B cell (primary cell): ENCODE results near the gene RNF215. TPM values are rescaled to one million over a fixed set of nuclear protein-coding genes. Genes with fewer than 3 reads are reported as not detected.

Source experiments
- ATAC-seq: fragments of 200-7000 bp; cut with Tn5 transposase; one replicate; pipeline ENCODE4 v1.10.0; 2021; ENCODE audit warnings: low read depth, mild to moderate bottlenecking, moderate number of reproducible peaks, moderate library complexity
- CTCF ChIA-PET: fragments of 350-600 bp; sonication (Branson Sonifier 250); formaldehyde crosslinking; loops from one replicate; lab custom pipeline; 2021; ENCODE audit warnings: antibody characterized with exemption, inconsistent platforms; lab: Charles Lee
- POLR2A ChIA-PET: fragments of 350-600 bp; sonication (Branson Sonifier 250); formaldehyde crosslinking; loops from one replicate; lab custom pipeline; 2021; ENCODE audit warnings: antibody characterized with exemption; lab: Charles Lee
- DNase-seq: peaks from one replicate; pipeline ENCODE4 v3.0.0; 2013
- H2AFZ ChIP-seq: 2 replicates; pipeline ENCODE4 v1.6.1; 2012; ENCODE audit warnings: mild to moderate bottlenecking, low read depth, low read length; ENCODE audit not compliant: insufficient read depth, poor library complexity, severe bottlenecking
- H3K27ac ChIP-seq, 2 donors: 1 replicate in 1 of 2; 2 replicates in 1 of 2; pipeline ENCODE4 v1.5.1; 2012 to 2013; ENCODE audit warnings: low read length in 2 of 2, mild to moderate bottlenecking in 2 of 2, moderate library complexity in 1 of 2
- H3K27me3 ChIP-seq, 4 experiments: fragments of 200-600 bp in 1 of 4; sonication (generic) in 1 of 4; replicated peaks in 1 of 4; 1 replicate in 2 of 4; 2 replicates in 2 of 4; pipeline versions ENCODE4 v1.6.1 to v1.7.0; 2013 to 2016; ENCODE audit warnings: low read length in 3 of 4, mild to moderate bottlenecking in 2 of 4, mixed read lengths in 1 of 4, moderate library complexity in 1 of 4; ENCODE audit not compliant: insufficient read depth in 4 of 4, control insufficient read depth in 3 of 4; ENCODE audit errors: control extremely low read depth in 1 of 4
- H3K36me3 ChIP-seq, 2 experiments: replicated peaks in 1 of 2; 1 replicate in 1 of 2; 2 replicates in 1 of 2; pipeline versions ENCODE4 v1.6.1 to v1.7.1; 2013; ENCODE audit warnings: low read length in 1 of 2; ENCODE audit not compliant: insufficient read depth in 2 of 2, control insufficient read depth in 1 of 2; ENCODE audit errors: control extremely low read depth in 1 of 2, extremely low read depth in 1 of 2
- H3K4me1 ChIP-seq, 2 donors: fragments of 200-600 bp in 1 of 2; sonication (generic) in 1 of 2; 1 replicate in 1 of 2; 2 replicates in 1 of 2; pipeline versions ENCODE4 v1.5.1 to v1.6.1; 2013 to 2017; ENCODE audit warnings: low read length in 2 of 2; ENCODE audit not compliant: control insufficient read depth in 2 of 2, insufficient read depth in 2 of 2
- H3K4me2 ChIP-seq: replicated peaks from 2 replicates; pipeline ENCODE3; 2012; ENCODE audit warnings: mild to moderate bottlenecking, low read depth, low read length; ENCODE audit not compliant: poor library complexity, severe bottlenecking
- H3K4me3 ChIP-seq, 5 experiments: fragments of 200-600 bp in 1 of 5; sonication (generic) in 1 of 5; 1 replicate in 3 of 5; 2 replicates in 2 of 5; pipeline versions ENCODE4 v1.5.1 to v1.7.0; 2011 to 2016; ENCODE audit warnings: low read length in 4 of 5, mild to moderate bottlenecking in 4 of 5, low read depth in 2 of 5, control low read depth in 1 of 5, moderate library complexity in 1 of 5; ENCODE audit not compliant: insufficient read depth in 1 of 5; ENCODE audit errors: control extremely low read depth in 1 of 5, extremely low read depth in 1 of 5
- H3K79me2 ChIP-seq: fragments of 200-600 bp; sonication (generic); one replicate; pipeline ENCODE4 v1.6.0; 2016; ENCODE audit warnings: low read length; ENCODE audit not compliant: control insufficient read depth, insufficient read depth
- H3K9ac ChIP-seq: fragments of 200-600 bp; sonication (generic); 2 replicates; pipeline ENCODE4 v1.6.1; 2017; ENCODE audit warnings: mild to moderate bottlenecking, low read length, moderate library complexity
- H3K9me3 ChIP-seq, 3 donors: one replicate each; pipeline versions ENCODE4 v1.6.1 to v1.7.1; 2013; ENCODE audit warnings: low read length in 2 of 3; ENCODE audit not compliant: control insufficient read depth in 2 of 3, insufficient read depth in 1 of 3; ENCODE audit errors: control extremely low read depth in 1 of 3
- H4K20me1 ChIP-seq: 2 replicates; pipeline ENCODE4 v1.6.0; 2012; ENCODE audit warnings: mild to moderate bottlenecking, low read length; ENCODE audit not compliant: insufficient read depth, control insufficient read depth, poor library complexity, severe bottlenecking
- H3K27ac Mint-ChIP-seq: one replicate; pipeline ENCODE4 v1.8.0; 2021; ENCODE audit warnings: mixed read lengths
- H3K27me3 Mint-ChIP-seq: one replicate; pipeline ENCODE4 v1.8.0; 2021; ENCODE audit warnings: mixed read lengths
- H3K4me1 Mint-ChIP-seq: one replicate; pipeline ENCODE4 v1.8.0; 2021; ENCODE audit warnings: mixed read lengths
- H3K4me3 Mint-ChIP-seq: one replicate; pipeline ENCODE4 v1.8.0; 2021; ENCODE audit warnings: mixed read lengths
- H3K9me3 Mint-ChIP-seq: one replicate; pipeline ENCODE4 v1.8.0; 2022; ENCODE audit warnings: mixed read lengths; ENCODE audit not compliant: insufficient read depth
- CTCF ChIP-seq: fragments of 200-600 bp; IDR thresholded peaks from one replicate; pipeline ENCODE4 v1.8.0; 2022; ENCODE audit warnings: antibody characterized with exemption, mild to moderate bottlenecking
- EZH2 ChIP-seq: IDR thresholded peaks from 2 replicates; pipeline ENCODE4 v1.6.1; 2012; ENCODE audit warnings: borderline replicate concordance, low read depth, mild to moderate bottlenecking, moderate library complexity, low read length; ENCODE audit not compliant: insufficient read depth, poor library complexity, severe bottlenecking
- WGBS: methylation state at CpG from one replicate; pipeline ENCODE4 v1.1.5; 2013; ENCODE audit warnings: missing lambda C conversion rate; ENCODE audit not compliant: insufficient coverage; 5-methylcytosine and 5-hydroxymethylcytosine counted together
- intact Hi-C: fragments of 100-400 bp; cut with micrococcal nuclease; formaldehyde crosslinking; loops from one replicate; pipeline ENCODE4 v1.10.0; 2022
- polyA plus RNA-seq: library from polyadenylated mRNA; depleted of rRNA; stranded (reverse); fragments of >200 nt; gene quantifications from 2 replicates; pipeline ENCODE4 v1.2.3, GENCODE V29; 2012
- total RNA-seq, 2 donors: library from RNA; stranded (reverse); fragments of 120-200 nt in 1 of 2; gene quantifications; 1 replicate in 1 of 2; 2 replicates in 1 of 2; pipeline versions ENCODE4 v1.2.3 to v1.2.4, GENCODE V29; 2013 to 2022

RNF215 gene
- total and polyA plus RNA-seq, 2 donors (not counting 1 experiment from before 2014, with no cell fraction given) = 8.8 to 18.6 TPM

GRCh38 chr22:30424534-30425326 lies 37.5 kb upstream of the RNF215 start:
- Histone ChIP-seq H4K20me1 (no peaks in the 10 kb centered on the region), H3K27me3 (no peaks in the 10 kb centered on the region), H3K36me3 (peaks cover 0 to 2% of the 10 kb centered on the region in 2 experiments), H3K9me3 (peaks cover 0 to 8% (median 0%) of the 10 kb centered on the region in 3 donors), H3K4me2 (peak overlapping the region; percentile 91), H2AFZ (peak overlapping the region; percentile 96), H3K4me1 (peaks cover 22 to 40% of the 10 kb centered on the region in 2 donors), H3K27ac (peak overlapping the region; percentile 78 to 89), H3K79me2 (peaks cover 11% of the 10 kb centered on the region), H3K4me3 (peak overlapping the region; percentile 54 to 84 (median 81)), H3K9ac (peak overlapping the region; percentile 93)
- TF ChIP-seq CTCF = no peak
- no peak for TF ChIP-seq EZH2
- H3K4me3 Mint-ChIP-seq = peak overlapping the region; percentile 99
- no peaks in the 10 kb centered on the region for H3K27me3 Mint-ChIP-seq
- ATAC-seq (no peak), DNase-seq (no peak)
- 50% methylated on average over 13 of the region's 20 CpGs for WGBS
- no peaks in the 10 kb centered on the region for H3K9me3 Mint-ChIP-seq
- peak overlapping the region; percentile 100 for H3K27ac Mint-ChIP-seq
- peaks cover 48% of the 10 kb centered on the region for H3K4me1 Mint-ChIP-seq
- ChIA-PET CTCF (interaction anchor here (0.7 to 7.0 kb wide), 16 partner anchors 8 to 210 kb away, joined by 3 to 94 read pairs (median 4); partner anchors contain the start of genes CASTOR1 and RNF215), POLR2A (interaction anchor here (0.6 to 2.4 kb wide), 8 partner anchors 10 to 135 kb away, joined by 3 to 16 read pairs (median 5); partner anchors contain the start of genes CASTOR1, CCDC157 and SF3A1)
- intact Hi-C loops = loop anchor here (1.0 to 10.0 kb wide), 8 partner anchors 60 to 1540 kb away; partner anchors contain the start of genes MORC2, OSM, PIK3IP1 and TBC1D10A
